ENCODE measurements around the gene MACROD2. TPM values are rescaled to one million over a fixed set of nuclear protein-coding genes. Genes with fewer than 3 reads are reported as not detected.

Gene MACROD2
- total RNA-seq, 1 donor from 2014 or later, result 6.4 TPM

DNA sequence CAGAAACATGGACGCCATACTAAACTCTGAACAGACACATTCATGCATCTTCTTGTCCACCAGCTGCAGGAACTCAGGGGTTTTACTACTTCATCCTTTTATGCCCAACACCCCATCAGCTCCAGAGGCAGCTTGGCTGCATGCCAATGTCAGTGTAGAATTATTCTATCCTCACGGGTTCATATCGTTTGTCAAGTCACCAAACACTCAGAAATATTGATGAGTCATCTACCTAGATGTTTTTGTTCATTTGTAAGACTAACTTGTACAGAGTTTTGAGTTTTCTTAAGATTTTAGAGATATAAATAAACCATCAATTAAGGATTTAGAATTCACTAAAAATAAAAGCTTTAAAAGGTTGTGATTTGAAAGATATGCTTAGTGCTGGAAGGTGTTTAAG lies 932.8 kb downstream of the MACROD2 start:
- Mint-ChIP-seq H3K27ac (ENCODE audit: unreplicated experiment) (no peak overlapping the region), H3K36me3 (ENCODE audit: low read depth) (no peaks in the 10 kb centered on the region), H3K27me3 (ENCODE audit: low read depth) (no peaks in the 10 kb centered on the region), H3K4me1 (peaks cover 9% of the 10 kb centered on the region), H3K4me3 (no peak overlapping the region), H3K9me3 (peaks cover 4% of the 10 kb centered on the region)
- TF ChIP-seq, protein P1, sequence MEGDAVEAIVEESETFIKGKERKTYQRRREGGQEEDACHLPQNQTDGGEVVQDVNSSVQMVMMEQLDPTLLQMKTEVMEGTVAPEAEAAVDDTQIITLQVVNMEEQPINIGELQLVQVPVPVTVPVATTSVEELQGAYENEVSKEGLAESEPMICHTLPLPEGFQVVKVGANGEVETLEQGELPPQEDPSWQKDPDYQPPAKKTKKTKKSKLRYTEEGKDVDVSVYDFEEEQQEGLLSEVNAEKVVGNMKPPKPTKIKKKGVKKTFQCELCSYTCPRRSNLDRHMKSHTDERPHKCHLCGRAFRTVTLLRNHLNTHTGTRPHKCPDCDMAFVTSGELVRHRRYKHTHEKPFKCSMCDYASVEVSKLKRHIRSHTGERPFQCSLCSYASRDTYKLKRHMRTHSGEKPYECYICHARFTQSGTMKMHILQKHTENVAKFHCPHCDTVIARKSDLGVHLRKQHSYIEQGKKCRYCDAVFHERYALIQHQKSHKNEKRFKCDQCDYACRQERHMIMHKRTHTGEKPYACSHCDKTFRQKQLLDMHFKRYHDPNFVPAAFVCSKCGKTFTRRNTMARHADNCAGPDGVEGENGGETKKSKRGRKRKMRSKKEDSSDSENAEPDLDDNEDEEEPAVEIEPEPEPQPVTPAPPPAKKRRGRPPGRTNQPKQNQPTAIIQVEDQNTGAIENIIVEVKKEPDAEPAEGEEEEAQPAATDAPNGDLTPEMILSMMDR (conservative IDR thresholded peaks at IDR 0.05), result no peak
- DNase-seq (ENCODE audit: low read depth, low spot score), result no peak

DNA sequence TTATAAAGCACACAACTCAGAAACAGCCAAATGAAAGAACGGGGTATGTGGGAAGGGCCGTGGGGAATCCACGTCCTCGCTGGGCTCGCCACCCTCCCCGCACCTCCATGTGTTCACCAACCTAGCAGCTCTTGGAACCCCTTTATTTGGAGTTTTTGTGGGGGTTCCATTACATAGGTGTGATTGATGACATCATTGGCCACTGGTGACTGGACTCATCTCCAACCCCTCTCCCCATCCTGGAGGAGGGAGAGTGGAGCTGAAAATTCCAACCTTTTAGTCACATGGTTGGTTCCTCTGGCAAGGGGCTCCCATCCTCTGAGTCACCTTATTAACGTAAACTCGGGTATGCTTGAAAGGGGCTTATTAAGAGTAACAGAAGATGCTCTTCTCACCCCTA lies 934.1 kb downstream of the MACROD2 start:
- no peaks in the 10 kb centered on the region for H3K36me3 Mint-ChIP-seq (ENCODE audit: low read depth)
- peaks cover 5% of the 10 kb centered on the region for H3K4me1 Mint-ChIP-seq
- DNase-seq (ENCODE audit: low read depth, low spot score), result no peak
- TF ChIP-seq, protein P1 (conservative IDR thresholded peaks at IDR 0.05), result no peak
- peaks cover 7% of the 10 kb centered on the region for H3K9me3 Mint-ChIP-seq
- H3K27me3 Mint-ChIP-seq (ENCODE audit: low read depth), result no peaks in the 10 kb centered on the region
- no peak overlapping the region for H3K27ac Mint-ChIP-seq (ENCODE audit: unreplicated experiment)
- H3K4me3 Mint-ChIP-seq, result no peak overlapping the region

DNA sequence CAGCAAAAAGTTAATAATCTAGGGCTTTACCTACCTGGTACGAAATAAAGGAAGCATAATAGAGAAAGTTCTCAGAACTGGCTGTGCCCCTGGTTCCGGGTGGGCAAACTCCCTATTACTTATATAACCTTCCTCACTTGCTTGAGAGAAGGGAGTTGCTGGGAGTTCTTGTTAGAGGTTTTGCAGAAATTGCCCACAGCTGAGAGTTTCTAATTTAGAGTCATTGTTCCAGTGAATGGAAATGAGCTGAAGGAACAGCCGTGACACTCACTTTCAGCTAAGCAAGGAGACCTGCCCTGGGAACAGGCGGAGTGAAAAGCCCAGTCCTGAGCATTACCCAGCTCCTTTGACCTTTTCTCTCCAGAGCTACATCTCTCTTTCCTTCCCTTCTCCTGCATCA lies 936.7 kb downstream of the MACROD2 start:
- Mint-ChIP-seq H3K27me3 (ENCODE audit: low read depth) (no peaks in the 10 kb centered on the region), H3K4me3 (no peak overlapping the region), H3K36me3 (ENCODE audit: low read depth) (peaks cover 4% of the 10 kb centered on the region), H3K9me3 (peaks cover 9% of the 10 kb centered on the region), H3K27ac (ENCODE audit: unreplicated experiment) (no peak overlapping the region), H3K4me1 (peaks cover 5% of the 10 kb centered on the region)
- TF ChIP-seq, protein P1 (conservative IDR thresholded peaks at IDR 0.05), result no peak
- DNase-seq (ENCODE audit: low read depth, low spot score), result no peak

DNA sequence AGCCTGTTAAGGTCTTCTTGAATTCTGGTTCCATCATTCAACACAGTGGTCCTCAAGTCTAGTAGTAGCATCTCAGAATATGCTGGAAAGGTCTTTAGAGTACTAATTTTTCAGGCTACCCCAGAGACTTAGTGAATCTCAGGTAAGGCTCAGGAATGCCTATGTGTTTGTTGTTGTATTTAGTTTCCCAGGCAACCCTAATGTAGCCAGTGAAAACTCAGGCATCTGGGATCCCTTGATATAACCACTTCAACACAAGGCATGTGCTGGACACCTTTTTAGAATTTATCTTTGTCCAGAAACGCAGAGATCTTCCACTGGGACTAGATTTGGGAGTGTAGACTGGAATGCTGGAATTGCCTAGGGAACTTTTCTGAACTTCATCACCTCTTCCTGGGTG lies 940.0 kb downstream of the MACROD2 start:
- no peak overlapping the region for H3K4me3 Mint-ChIP-seq
- no peak for DNase-seq (ENCODE audit: low read depth, low spot score)
- no peaks in the 10 kb centered on the region for H3K27me3 Mint-ChIP-seq (ENCODE audit: low read depth)
- peaks cover 5% of the 10 kb centered on the region for H3K36me3 Mint-ChIP-seq (ENCODE audit: low read depth)
- H3K27ac Mint-ChIP-seq (ENCODE audit: unreplicated experiment), result no peak overlapping the region
- peaks cover 12% of the 10 kb centered on the region for H3K9me3 Mint-ChIP-seq
- peaks cover 5% of the 10 kb centered on the region for H3K4me1 Mint-ChIP-seq
- TF ChIP-seq, protein P1 (conservative IDR thresholded peaks at IDR 0.05), result no peak

DNA sequence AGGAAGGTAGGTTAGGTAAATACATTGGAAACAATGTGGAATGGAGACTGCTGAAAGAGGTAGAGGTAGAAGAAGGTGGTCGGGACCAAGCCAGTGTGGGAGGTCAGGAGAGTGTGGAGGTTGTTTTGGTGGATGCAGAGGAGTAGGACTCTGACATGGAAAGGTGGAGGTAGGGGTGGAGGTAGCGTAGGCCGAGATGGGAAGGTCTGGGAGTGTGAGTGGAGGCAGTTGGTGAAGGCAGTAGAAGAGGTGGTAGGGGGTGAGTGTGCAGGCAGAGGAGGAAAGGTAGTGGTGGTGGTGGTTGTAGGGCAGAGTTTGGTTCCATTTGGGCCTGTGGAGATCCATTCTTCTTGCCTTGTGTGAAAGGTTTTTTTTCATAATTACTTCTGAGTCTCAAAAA lies 941.7 kb downstream of the MACROD2 start:
- H3K9me3 Mint-ChIP-seq, result peaks cover 18% of the 10 kb centered on the region
- H3K36me3 Mint-ChIP-seq (ENCODE audit: low read depth), result peaks cover 12% of the 10 kb centered on the region
- H3K27ac Mint-ChIP-seq (ENCODE audit: unreplicated experiment), result no peak overlapping the region
- TF ChIP-seq, protein P1 (conservative IDR thresholded peaks at IDR 0.05), result no peak
- H3K27me3 Mint-ChIP-seq (ENCODE audit: low read depth), result no peaks in the 10 kb centered on the region
- H3K4me3 Mint-ChIP-seq, result no peak overlapping the region
- H3K4me1 Mint-ChIP-seq, result peaks cover 5% of the 10 kb centered on the region
- no peak for DNase-seq (ENCODE audit: low read depth, low spot score)

DNA sequence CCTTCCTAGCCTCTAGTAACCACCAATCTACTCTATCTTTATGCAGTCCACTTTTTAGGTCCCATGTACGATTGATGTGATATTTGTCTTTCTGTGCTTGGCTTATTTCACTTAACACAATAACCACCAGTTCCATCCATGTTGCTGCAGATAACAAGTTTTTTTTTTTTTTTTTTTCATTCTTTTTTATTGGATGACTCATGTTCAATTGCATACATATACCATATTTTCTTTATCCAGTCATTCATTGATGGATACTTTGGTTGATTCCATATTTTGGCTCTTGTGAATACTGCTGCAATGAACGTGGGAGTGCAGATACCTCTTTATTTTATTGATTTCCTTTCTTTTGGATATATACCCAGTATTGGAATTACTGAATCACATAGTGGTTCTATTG lies 942.5 kb downstream of the MACROD2 start:
- TF ChIP-seq, protein P1 (conservative IDR thresholded peaks at IDR 0.05), result no peak
- H3K9me3 Mint-ChIP-seq, result peaks cover 18% of the 10 kb centered on the region
- H3K27ac Mint-ChIP-seq (ENCODE audit: unreplicated experiment), result no peak overlapping the region
- H3K4me1 Mint-ChIP-seq, result peaks cover 7% of the 10 kb centered on the region
- no peaks in the 10 kb centered on the region for H3K27me3 Mint-ChIP-seq (ENCODE audit: low read depth)
- H3K4me3 Mint-ChIP-seq, result no peak overlapping the region
- peaks cover 12% of the 10 kb centered on the region for H3K36me3 Mint-ChIP-seq (ENCODE audit: low read depth)
- DNase-seq (ENCODE audit: low read depth, low spot score), result no peak

Data from neural crest cell (in vitro differentiated cells).